Placental epithelial cell (primary cell): Measurements from ENCODE around the gene OR2M4. TPM values are rescaled to one million over a fixed set of nuclear protein-coding genes. Genes with fewer than 3 reads are reported as not detected.

ENCODE experiments used
- total RNA-seq: library from RNA; depleted of rRNA; stranded (reverse); fragments of >200 nt; gene quantifications from 2 replicates; pipeline ENCODE4 v1.2.3, GENCODE V29; 2012

The OR2M4 gene, protein sequence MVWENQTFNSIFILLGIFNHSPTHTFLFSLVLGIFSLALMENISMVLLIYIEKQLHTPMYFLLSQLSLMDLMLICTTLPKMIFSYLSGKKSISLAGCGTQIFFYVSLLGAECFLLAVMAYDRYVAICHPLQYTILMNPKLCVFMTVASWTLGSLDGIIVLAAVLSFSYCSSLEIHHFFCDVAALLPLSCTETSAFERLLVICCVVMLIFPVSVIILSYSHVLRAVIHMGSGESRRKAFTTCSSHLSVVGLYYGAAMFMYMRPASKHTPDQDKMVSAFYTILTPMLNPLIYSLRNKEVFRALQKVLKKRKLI
- not detected in 2 replicates for total RNA-seq

DNA sequence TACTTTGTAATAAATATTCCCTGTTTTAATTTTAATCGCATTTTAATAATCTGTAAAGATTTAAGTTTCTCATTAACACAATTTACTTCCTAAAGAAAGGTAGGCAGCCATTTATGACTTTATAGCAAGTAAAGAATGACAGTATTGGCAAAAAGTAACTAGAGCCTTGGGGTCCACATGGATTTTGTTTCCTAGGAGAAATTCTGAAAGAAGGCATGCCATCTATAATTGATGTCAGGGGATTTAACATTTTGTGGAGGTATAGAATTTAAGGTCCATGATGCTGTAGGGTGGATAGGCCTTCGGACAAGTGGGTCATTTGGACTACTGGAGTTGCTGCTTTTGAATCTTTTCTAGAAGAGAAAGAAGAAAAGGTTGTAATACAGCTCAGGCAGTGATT lies at the start of gene OR2M4:
Gene OR2M4, plus strand, starts transcription at position 301 of the 400 bp plus-strand sequence. CDS start 7,512 bp downstream, outside the sequence.

DNA sequence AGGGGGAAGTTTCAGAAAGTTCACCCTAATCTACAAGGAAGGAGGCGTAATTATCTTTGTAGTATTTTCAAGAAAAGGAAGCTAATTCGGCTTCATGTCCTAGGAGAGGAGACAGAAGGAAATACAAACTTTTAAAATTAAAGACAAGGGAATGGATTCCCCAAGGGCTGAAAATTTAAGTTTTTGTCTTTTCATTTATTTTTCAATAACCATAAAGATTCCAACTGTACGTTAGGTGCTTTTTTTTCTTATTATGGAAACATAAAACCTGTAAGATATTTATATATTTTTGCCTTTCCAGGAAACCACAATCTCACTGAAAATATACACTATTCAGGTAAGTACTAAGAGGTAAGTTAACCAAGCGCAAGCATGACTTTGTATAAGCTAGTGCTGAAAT lies 34.3 kb upstream of the OR2M4 start, which contains the start of gene OR2M3:
Gene OR2M3, plus strand, starts transcription at position 301 of the 400 bp plus-strand sequence. CDS start 5,803 bp downstream, outside the sequence.

DNA sequence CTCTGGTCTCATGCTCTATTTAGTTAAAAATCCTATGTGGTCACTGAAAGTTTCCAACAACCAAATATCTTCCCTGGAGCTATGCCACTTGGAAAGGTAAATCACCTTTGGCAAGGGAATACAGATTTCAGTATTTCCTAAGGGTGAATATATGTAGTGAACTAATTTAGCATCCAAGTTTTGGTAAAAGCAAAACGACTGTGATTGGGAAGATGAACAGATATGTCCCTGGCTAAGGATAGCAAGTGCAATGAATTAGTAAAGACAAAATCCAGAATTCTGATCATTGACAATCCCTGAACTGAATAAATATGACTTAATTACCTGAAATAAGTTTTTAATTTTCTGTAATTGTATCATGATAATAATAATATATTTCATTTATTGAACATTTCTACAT lies 46.7 kb downstream of the OR2M4 start, which contains the start of gene OR2T33:
Gene OR2T33, minus strand, starts transcription at position 101 of the 400 bp plus-strand sequence. CDS start 4,162 bp downstream, outside the sequence.

Other genes starting within 250 kb of the OR2M4 start
- gene OR2L5, start 217.8 kb upstream of the OR2M4 start, total RNA-seq, result 0.11 TPM in 1 of 2 replicates, not detected in the other
- not detected in 2 replicates for gene OR2L2, start 201.3 kb upstream of the OR2M4 start, total RNA-seq
- gene OR2L3, start 184.6 kb upstream of the OR2M4 start, total RNA-seq, result not detected in 2 replicates
- not detected in 2 replicates for gene OR2L13, start 136.2 kb upstream of the OR2M4 start, total RNA-seq
- not detected in 2 replicates for gene OR2M5, start 86.3 kb upstream of the OR2M4 start, total RNA-seq
- gene OR2M2, start 56.6 kb upstream of the OR2M4 start, total RNA-seq, result not detected in 2 replicates
- not detected in 2 replicates for gene OR2M3, start 34.2 kb upstream of the OR2M4 start, total RNA-seq
- under 0.01 and 0.54 TPM in 2 replicates for gene OR2T33, start 46.6 kb downstream of the OR2M4 start, total RNA-seq
- gene OR2T12, start 72.0 kb downstream of the OR2M4 start, total RNA-seq, result not detected in 2 replicates
- not detected in 2 replicates for gene OR2M7, start 93.2 kb downstream of the OR2M4 start, total RNA-seq
- gene OR14C36, start 117.4 kb downstream of the OR2M4 start, total RNA-seq, result not detected in 2 replicates
- not detected in 2 replicates for gene OR2T4, start 130.2 kb downstream of the OR2M4 start, total RNA-seq
- not detected in 2 replicates for gene OR2T6, start 144.3 kb downstream of the OR2M4 start, total RNA-seq
- not detected in 2 replicates for gene OR2T1, start 171.6 kb downstream of the OR2M4 start, total RNA-seq
- gene OR2T2, start 214.2 kb downstream of the OR2M4 start, total RNA-seq, result 9.0 and 16.1 TPM in 2 replicates
- gene OR2T3, start 241.9 kb downstream of the OR2M4 start, total RNA-seq, result 0.65 and 0.79 TPM in 2 replicates